HepG2 (cell line): Measurements from ENCODE around the gene STEAP1. TPM values are rescaled to one million over a fixed set of nuclear protein-coding genes. Genes with fewer than 3 reads are reported as not detected.
A peak's percentile ranks its signal among the peaks of the same experiment; 100 is the strongest.

ENCODE experiments used
- CAMTA2 ChIP-seq: sonication (generic); formaldehyde crosslinking; IDR thresholded peaks from 2 replicates; pipeline ENCODE4 v1.4.0; 2020; ENCODE audit warnings: mild to moderate bottlenecking, missing genetic modification reagents, borderline replicate concordance
- E2F1 ChIP-seq: sonication (generic); formaldehyde crosslinking; IDR thresholded peaks from 2 replicates; pipeline ENCODE4 v1.5.0; 2020; ENCODE audit warnings: missing genetic modification reagents
- GTF2F1 ChIP-seq: fragments of 150-350 bp; IDR thresholded peaks from 2 replicates; pipeline ENCODE4 v1.6.1; 2014; ENCODE audit warnings: low read length
- HMGXB4 ChIP-seq, 2 experiments: sonication (generic) in 1 of 2; formaldehyde crosslinking in 1 of 2; IDR thresholded peaks; 2 replicates each; pipeline versions ENCODE4 v1.4.0 to v1.6.1; 2018 to 2020; ENCODE audit warnings: missing genetic modification reagents in 2 of 2, borderline replicate concordance in 1 of 2, low read depth in 1 of 2, mild to moderate bottlenecking in 1 of 2, missing biosample characterization in 1 of 2
- HNF4A ChIP-seq: sonication (generic); formaldehyde crosslinking; IDR thresholded peaks from 2 replicates; pipeline ENCODE4 v1.4.0; 2020; ENCODE audit warnings: missing genetic modification reagents
- IKZF4 ChIP-seq: sonication (generic); formaldehyde crosslinking; IDR thresholded peaks from 2 replicates; pipeline ENCODE4 v1.5.1; 2020; ENCODE audit warnings: borderline replicate concordance, mild to moderate bottlenecking, low read depth, missing genetic modification reagents; ENCODE audit errors: not compliant biosample characterization
- KLF6 ChIP-seq: IDR thresholded peaks from 2 replicates; pipeline ENCODE4 v1.8.0; 2016; ENCODE audit warnings: missing biosample characterization, missing genetic modification reagents
- RARA ChIP-seq: IDR thresholded peaks from 2 replicates; pipeline ENCODE4 v1.6.1; 2016; ENCODE audit warnings: missing genetic modification reagents, missing compliant biosample characterization
- RFXANK ChIP-seq: IDR thresholded peaks from 2 replicates; pipeline ENCODE4 v1.6.1; 2016
- TCF7L2 ChIP-seq: IDR thresholded peaks from 2 replicates; pipeline ENCODE4 v1.6.1; 2011; ENCODE audit warnings: mild to moderate bottlenecking, low read depth, low read length, moderate library complexity
- TEAD3 ChIP-seq: optimal IDR thresholded peaks from 2 replicates; pipeline ENCODE3; 2016; ENCODE audit warnings: borderline replicate concordance
- THAP8 ChIP-seq: sonication (generic); formaldehyde crosslinking; IDR thresholded peaks from 2 replicates; pipeline ENCODE4 v1.5.1; 2020; ENCODE audit warnings: missing genetic modification reagents, mild to moderate bottlenecking, borderline replicate concordance
- ZFP1 ChIP-seq: IDR thresholded peaks from 2 replicates; pipeline ENCODE4 v1.6.1; 2016
- ZNF24 ChIP-seq: fragments of 450-650 bp; IDR thresholded peaks from 2 replicates; pipeline ENCODE4 v1.6.1; 2017; ENCODE audit warnings: antibody characterized with exemption, mild to moderate bottlenecking
- ZNF282 ChIP-seq: fragments of 450-650 bp; IDR thresholded peaks from 2 replicates; pipeline ENCODE4 v1.6.1; 2018; ENCODE audit not compliant: partially characterized antibody
- ZNF33A ChIP-seq: sonication (generic); formaldehyde crosslinking; IDR thresholded peaks from 2 replicates; pipeline ENCODE4 v1.5.1; 2020; ENCODE audit warnings: missing genetic modification reagents, mild to moderate bottlenecking, moderate library complexity, borderline replicate concordance
- ZNF569 ChIP-seq: sonication (generic); formaldehyde crosslinking; IDR thresholded peaks from 2 replicates; pipeline ENCODE4 v1.5.0; 2020; ENCODE audit warnings: mild to moderate bottlenecking, missing genetic modification reagents, moderate library complexity, borderline replicate concordance
- polyA plus RNA-seq, 8 experiments: library from polyadenylated mRNA; depleted of rRNA in 3 of 8; stranded (reverse) in 7 of 8; unstranded in 1 of 8; fragments of >200 nt; fragmentation: Illumina TruSeq in 4 of 8; extraction: Trizol in 4 of 8; gene quantifications; 2 replicates each; pipeline versions ENCODE4 v1.2.1 to v1.2.3, GENCODE V29; 2011 to 2016; ENCODE audit warnings: low read depth in 4 of 8, missing spikeins in 1 of 8, mixed read lengths in 1 of 8; ENCODE audit not compliant: insufficient read depth in 1 of 8
- total RNA-seq, 5 experiments: library from RNA; depleted of rRNA; stranded (reverse); fragments of >200 nt; fragmentation: Illumina TruSeq; extraction: Trizol; gene quantifications; 2 replicates each; pipeline ENCODE4 v1.2.3, GENCODE V29; 2016; ENCODE audit warnings: low read depth in 1 of 5
- TF ChIP-seq, protein P1 (sequence below): sonication (generic); formaldehyde crosslinking; IDR thresholded peaks from 2 replicates; pipeline ENCODE4 v1.4.0; 2020; ENCODE audit warnings: missing genetic modification reagents
- TF ChIP-seq, protein P2 (sequence below): sonication (generic); formaldehyde crosslinking; IDR thresholded peaks from 2 replicates; pipeline ENCODE4 v1.4.0; 2020; ENCODE audit warnings: missing genetic modification reagents

The STEAP1 gene
- total and polyA plus RNA-seq, 2 of the 13 experiments (the other 11 are each of a cell fraction or from before 2014, with no cell fraction given) = 23.2 to 24.2 TPM

GRCh38 chr7:90211391-90212148 is 57.3 kb downstream of the STEAP1 start, which contains the start of gene STEAP2 (continued):
- TF ChIP-seq CAMTA2 (no peak), HNF4A (CRISPR knock-in tag) (peak; percentile 45; the same call in 1 of the 2 replicates), TEAD3 (CRISPR knock-in tag) (peak; percentile 72), KLF6 (CRISPR knock-in tag) (0 out of 2 replicates have a peak, but pooled peaks have one; percentile 45), ZNF33A (CRISPR knock-in tag) (no peak), THAP8 (CRISPR knock-in tag) (peak; percentile 85; the same call in 1 of the 2 replicates), GTF2F1 (no peak), TCF7L2 (no peak), RFXANK (CRISPR knock-in tag) (no peak), ZNF569 (CRISPR knock-in tag) (no peak), ZNF24 (no peak), HMGXB4 (CRISPR knock-in tag; IDR thresholded peaks at IDR 0.05; ENCODE audit: borderline replicate concordance in 1 of 2, low read depth in 1 of 2) (peak; percentile 98 to 99), ZFP1 (CRISPR knock-in tag) (no peak), IKZF4 (CRISPR knock-in tag) (peak; percentile 47), E2F1 (CRISPR knock-in tag) (peak; percentile 67; the same call in 1 of the 2 replicates), RARA (CRISPR knock-in tag) (no peak; the same call in none of the 2 replicates), ZNF282 (no peak)
- TF ChIP-seq, protein P1, sequence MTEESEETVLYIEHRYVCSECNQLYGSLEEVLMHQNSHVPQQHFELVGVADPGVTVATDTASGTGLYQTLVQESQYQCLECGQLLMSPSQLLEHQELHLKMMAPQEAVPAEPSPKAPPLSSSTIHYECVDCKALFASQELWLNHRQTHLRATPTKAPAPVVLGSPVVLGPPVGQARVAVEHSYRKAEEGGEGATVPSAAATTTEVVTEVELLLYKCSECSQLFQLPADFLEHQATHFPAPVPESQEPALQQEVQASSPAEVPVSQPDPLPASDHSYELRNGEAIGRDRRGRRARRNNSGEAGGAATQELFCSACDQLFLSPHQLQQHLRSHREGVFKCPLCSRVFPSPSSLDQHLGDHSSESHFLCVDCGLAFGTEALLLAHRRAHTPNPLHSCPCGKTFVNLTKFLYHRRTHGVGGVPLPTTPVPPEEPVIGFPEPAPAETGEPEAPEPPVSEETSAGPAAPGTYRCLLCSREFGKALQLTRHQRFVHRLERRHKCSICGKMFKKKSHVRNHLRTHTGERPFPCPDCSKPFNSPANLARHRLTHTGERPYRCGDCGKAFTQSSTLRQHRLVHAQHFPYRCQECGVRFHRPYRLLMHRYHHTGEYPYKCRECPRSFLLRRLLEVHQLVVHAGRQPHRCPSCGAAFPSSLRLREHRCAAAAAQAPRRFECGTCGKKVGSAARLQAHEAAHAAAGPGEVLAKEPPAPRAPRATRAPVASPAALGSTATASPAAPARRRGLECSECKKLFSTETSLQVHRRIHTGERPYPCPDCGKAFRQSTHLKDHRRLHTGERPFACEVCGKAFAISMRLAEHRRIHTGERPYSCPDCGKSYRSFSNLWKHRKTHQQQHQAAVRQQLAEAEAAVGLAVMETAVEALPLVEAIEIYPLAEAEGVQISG = peak; percentile 81
- TF ChIP-seq, protein P2, sequence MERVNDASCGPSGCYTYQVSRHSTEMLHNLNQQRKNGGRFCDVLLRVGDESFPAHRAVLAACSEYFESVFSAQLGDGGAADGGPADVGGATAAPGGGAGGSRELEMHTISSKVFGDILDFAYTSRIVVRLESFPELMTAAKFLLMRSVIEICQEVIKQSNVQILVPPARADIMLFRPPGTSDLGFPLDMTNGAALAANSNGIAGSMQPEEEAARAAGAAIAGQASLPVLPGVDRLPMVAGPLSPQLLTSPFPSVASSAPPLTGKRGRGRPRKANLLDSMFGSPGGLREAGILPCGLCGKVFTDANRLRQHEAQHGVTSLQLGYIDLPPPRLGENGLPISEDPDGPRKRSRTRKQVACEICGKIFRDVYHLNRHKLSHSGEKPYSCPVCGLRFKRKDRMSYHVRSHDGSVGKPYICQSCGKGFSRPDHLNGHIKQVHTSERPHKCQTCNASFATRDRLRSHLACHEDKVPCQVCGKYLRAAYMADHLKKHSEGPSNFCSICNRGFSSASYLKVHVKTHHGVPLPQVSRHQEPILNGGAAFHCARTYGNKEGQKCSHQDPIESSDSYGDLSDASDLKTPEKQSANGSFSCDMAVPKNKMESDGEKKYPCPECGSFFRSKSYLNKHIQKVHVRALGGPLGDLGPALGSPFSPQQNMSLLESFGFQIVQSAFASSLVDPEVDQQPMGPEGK (CRISPR knock-in tag) = peak; percentile 53; the same call in 1 of the 2 replicates
